ENCODE measurements around the gene CRACR2B. TPM values are rescaled to one million over a fixed set of nuclear protein-coding genes. Genes with fewer than 3 reads are reported as not detected.
A peak's percentile ranks its signal among the peaks of the same experiment; 100 is the strongest.

CRACR2B gene
- total RNA-seq, 2 donors from 2014 or later, result 23.2 to 83.0 TPM

DNA sequence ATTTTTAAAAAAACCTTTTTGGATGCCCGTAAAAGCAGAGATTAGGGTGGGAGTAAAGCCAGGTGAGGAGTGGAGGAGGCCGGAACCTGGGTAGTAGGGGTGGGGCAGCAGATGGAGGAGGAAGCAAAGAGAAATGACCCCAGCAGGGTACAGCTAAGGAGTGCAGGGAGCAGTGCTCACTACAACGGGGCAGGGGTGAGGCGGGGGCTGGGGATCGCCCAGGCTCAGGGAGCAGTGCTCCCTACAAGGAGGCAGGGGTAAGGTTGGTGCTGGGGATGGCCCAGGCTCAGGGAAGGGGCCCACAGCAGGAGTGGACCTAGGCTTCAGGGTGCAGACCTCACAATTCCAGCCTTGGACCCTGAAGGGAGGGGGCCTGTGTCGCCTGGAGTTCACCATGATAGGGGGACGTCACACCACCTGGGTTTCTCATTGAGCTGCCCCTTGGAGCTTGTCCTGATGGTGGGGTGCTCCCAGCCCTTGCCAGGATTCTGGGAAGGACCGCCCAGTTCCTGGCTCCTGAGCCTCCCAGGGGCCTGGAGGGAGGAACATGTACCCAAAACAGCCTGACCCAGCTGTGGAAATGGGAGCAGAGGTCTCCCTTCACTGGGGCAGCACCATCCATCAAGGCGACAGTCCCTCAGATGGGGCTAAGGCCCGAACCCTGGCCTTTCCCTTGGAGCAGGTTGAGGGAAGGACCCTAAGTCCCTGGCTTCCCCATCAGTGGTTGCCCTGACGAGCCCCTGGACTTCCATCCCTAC lies 11.9 kb upstream of the CRACR2B start:
- H3K4me3 ChIP-seq, result no peak overlapping the region
- DNase-seq (ENCODE audit: low spot score), result no peak
- H3K27me3 ChIP-seq (replicated peaks; ENCODE audit: insufficient read depth), result no peaks in the 10 kb centered on the region
- peaks cover 5 to 21% of the 10 kb centered on the region in 2 donors for H3K36me3 ChIP-seq
- H3K9me3 ChIP-seq, result no peaks in the 10 kb centered on the region
- TF ChIP-seq POLR2AphosphoS5 (IDR thresholded peaks at IDR 0.05) (no peak), POLR2A (IDR thresholded peaks at IDR 0.05) (no peak)
- TF ChIP-seq, protein P1, sequence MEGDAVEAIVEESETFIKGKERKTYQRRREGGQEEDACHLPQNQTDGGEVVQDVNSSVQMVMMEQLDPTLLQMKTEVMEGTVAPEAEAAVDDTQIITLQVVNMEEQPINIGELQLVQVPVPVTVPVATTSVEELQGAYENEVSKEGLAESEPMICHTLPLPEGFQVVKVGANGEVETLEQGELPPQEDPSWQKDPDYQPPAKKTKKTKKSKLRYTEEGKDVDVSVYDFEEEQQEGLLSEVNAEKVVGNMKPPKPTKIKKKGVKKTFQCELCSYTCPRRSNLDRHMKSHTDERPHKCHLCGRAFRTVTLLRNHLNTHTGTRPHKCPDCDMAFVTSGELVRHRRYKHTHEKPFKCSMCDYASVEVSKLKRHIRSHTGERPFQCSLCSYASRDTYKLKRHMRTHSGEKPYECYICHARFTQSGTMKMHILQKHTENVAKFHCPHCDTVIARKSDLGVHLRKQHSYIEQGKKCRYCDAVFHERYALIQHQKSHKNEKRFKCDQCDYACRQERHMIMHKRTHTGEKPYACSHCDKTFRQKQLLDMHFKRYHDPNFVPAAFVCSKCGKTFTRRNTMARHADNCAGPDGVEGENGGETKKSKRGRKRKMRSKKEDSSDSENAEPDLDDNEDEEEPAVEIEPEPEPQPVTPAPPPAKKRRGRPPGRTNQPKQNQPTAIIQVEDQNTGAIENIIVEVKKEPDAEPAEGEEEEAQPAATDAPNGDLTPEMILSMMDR (IDR thresholded peaks at IDR 0.05), result no peak
- peaks cover 12% of the 10 kb centered on the region for H3K4me1 ChIP-seq (replicated peaks)
- intact Hi-C loops (cut with DNase I), result no loop called here
- 79% methylated on average over 11 of the region's 11 CpGs for WGBS
- no peak overlapping the region for H3K27ac ChIP-seq

- no peaks in the 10 kb centered on the region for H3K9me3 ChIP-seq
- peaks cover 5 to 21% of the 10 kb centered on the region in 2 donors for H3K36me3 ChIP-seq
- intact Hi-C loops (cut with DNase I), result no loop called here
- H3K4me1 ChIP-seq (replicated peaks), result peaks cover 10% of the 10 kb centered on the region
- no peaks in the 10 kb centered on the region for H3K27me3 ChIP-seq (replicated peaks; ENCODE audit: insufficient read depth)
- DNase-seq (ENCODE audit: low spot score), result no peak
- WGBS, result 82% methylated on average over 11 of the region's 11 CpGs
- no peak for TF ChIP-seq POLR2A (IDR thresholded peaks at IDR 0.05)
- TF ChIP-seq POLR2AphosphoS5 (IDR thresholded peaks at IDR 0.05), result no peak
- TF ChIP-seq, protein P1 (IDR thresholded peaks at IDR 0.05), result no peak
- H3K27ac ChIP-seq, result no peak overlapping the region
- no peak overlapping the region for H3K4me3 ChIP-seq
Measured at GRCh38 chr11:816433-816779, 11.3 kb upstream of the CRACR2B start.

DNA sequence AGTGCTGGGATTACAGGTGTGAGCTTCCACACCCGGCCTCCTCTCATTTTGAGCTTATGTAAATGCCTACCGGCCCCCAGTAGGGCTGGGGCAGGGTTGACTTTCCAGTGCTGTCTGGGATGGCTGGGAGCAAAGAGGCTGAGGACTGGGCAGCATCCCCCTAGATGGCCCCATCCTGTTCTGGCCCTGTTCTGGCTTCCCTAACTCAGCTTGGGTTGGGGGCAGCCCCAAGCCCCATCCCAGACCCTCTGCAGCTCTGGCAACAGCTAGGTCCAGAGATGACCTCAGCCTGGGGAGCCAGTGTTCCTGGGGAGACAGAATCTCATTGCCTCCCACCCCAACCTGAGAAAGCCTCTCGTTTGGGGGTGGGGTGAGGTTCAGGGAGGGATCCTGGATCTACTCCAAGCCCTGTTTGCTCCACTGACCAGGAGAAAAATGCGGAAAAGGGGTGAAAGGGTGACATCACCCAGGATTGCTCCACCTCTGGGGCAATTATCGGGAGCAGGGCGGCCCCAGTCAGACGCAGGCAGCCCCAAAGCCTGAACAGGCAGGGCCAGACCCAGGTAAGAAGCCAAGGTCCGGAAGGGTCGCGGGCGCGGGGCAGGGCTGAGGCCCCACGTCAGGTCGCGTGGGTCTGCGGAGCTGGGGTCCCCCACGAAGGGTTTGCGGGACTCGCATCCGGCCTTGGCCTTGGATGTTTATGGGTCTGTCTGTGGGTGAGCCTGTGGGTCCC lies 9.2 kb upstream of the CRACR2B start, which contains the start of gene PNPLA2:
PNPLA2 (plus strand) TSS at position 519 of the 733 bp plus-strand sequence. CDS start 805 bp downstream, outside the sequence.
- DNase-seq (ENCODE audit: low spot score), result no peak
- TF ChIP-seq POLR2A (IDR thresholded peaks at IDR 0.05), result peak; percentile 57
- TF ChIP-seq, protein P1 (IDR thresholded peaks at IDR 0.05), result no peak
- Histone ChIP-seq H3K27me3 (replicated peaks; ENCODE audit: insufficient read depth) (no peaks in the 10 kb centered on the region), H3K4me1 (replicated peaks) (peaks cover 7% of the 10 kb centered on the region), H3K36me3 (peaks cover under 1 to 5% of the 10 kb centered on the region in 2 donors), H3K9me3 (no peaks in the 10 kb centered on the region), H3K4me3 (peak within 1 kb of the TSS; percentile 80 to 98), H3K27ac (peak within 1 kb of the TSS; percentile 91)
- 23% methylated on average over 20 of the region's 20 CpGs for WGBS
- intact Hi-C loops (cut with DNase I), result no loop called here

DNA sequence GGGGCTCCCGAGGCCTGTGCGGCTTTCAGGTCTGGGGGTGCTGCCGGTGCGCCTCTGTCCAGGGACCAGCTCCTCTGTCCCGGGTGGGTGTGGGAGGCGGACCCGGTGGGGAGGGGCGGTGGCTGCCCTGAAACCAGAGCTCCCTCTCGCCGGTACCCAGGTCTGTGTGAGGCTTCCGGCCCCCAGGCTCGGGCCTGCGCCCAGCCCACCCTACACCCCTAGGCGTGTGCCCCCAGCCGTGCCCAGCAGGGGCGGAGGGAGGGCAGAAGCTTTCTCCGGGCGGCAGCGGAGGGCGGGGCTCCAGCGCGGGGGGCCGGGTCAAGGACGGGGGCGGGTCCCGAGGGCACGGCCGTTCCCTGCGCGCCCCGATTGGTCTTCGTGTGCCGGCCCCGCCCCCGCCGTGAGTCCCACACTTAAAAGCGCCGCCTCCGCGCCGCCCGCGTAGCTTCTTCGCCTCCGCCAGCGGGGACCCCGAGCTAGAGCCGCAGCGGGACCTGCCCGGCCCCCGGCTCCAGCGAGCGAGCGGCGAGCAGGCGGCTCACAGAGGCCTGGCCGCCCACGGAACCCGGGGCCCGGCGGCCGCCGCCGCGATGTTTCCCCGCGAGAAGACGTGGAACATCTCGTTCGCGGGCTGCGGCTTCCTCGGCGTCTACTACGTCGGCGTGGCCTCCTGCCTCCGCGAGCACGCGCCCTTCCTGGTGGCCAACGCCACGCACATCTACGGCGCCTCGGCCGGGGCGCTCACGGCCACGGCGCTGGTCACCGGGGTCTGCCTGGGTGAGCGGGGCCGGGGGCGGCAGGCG lies 8.4 kb upstream of the CRACR2B start:
- TF ChIP-seq POLR2AphosphoS5 (IDR thresholded peaks at IDR 0.05), result peak; percentile 63
- TF ChIP-seq, protein P1 (IDR thresholded peaks at IDR 0.05), result peak in 2 of 4 experiments; percentile 23 to 39
- TF ChIP-seq POLR2A (IDR thresholded peaks at IDR 0.05), result peak; percentile 95
- Histone ChIP-seq H3K4me3 (peak overlapping the region; percentile 80 to 98), H3K4me1 (replicated peaks) (peaks cover 8% of the 10 kb centered on the region), H3K27me3 (replicated peaks; ENCODE audit: insufficient read depth) (no peaks in the 10 kb centered on the region), H3K9me3 (no peaks in the 10 kb centered on the region), H3K36me3 (peaks cover 5 to 9% of the 10 kb centered on the region in 2 donors), H3K27ac (peak overlapping the region; percentile 91)
- peak; percentile 93 for DNase-seq (ENCODE audit: low spot score)
- WGBS, result 0% methylated on average over 49 of the region's 96 CpGs
- intact Hi-C loops (cut with DNase I), result no loop called here

Measured in prostate gland (tissue), 2 donors.